Measurements from ENCODE around the gene TSPAN4. TPM values are rescaled to one million over a fixed set of nuclear protein-coding genes. Genes with fewer than 3 reads are reported as not detected.

The TSPAN4 gene
- total and polyA plus RNA-seq, 10 of the 15 experiments (the other 5 are each of a cell fraction or from before 2014, with no cell fraction given) = 0.37 to 14.0 (median 8.5) TPM; not detected in 1

DNA sequence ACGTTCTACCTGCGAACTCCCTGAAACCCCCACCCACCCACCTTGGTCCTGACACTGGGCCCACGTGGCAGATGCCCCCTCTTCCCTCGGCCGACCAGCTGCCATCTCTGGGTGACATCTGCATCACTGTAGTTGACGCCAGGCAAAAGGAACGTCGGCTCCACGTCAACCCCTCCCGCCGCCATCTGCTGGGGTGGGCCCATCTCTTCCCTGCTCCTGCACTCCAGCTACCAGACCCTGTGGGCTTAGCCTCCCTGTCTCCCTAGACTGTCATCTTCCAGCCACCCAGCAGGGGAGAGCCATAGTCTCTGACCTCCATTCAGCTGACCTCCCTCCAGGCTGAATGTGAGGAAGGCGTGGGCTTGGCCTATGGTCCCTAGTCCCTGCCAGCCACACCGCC lies 46.6 kb downstream of the TSPAN4 start (continued):
- TF ChIP-seq WRNIP1 (IDR thresholded peaks at IDR 0.05; ENCODE audit: borderline replicate concordance, low read depth, low read length) = no peak
- TF ChIP-seq HDGF (IDR thresholded peaks at IDR 0.05) = no peak
- no peak for TF ChIP-seq TARDBP (IDR thresholded peaks at IDR 0.05; ENCODE audit: borderline replicate concordance)
- no peak for TF ChIP-seq CHD2 (IDR thresholded peaks at IDR 0.05; ENCODE audit: borderline replicate concordance, low read depth, low read length)
- TF ChIP-seq MLLT1 (IDR thresholded peaks at IDR 0.05) = no peak
- no peak for TF ChIP-seq DPF2 (IDR thresholded peaks at IDR 0.05)
- no peak for TF ChIP-seq PAX5 (IDR thresholded peaks at IDR 0.05; ENCODE audit: borderline replicate concordance, low read depth, low read length)
- no peak for TF ChIP-seq KDM1A (IDR thresholded peaks at IDR 0.05; ENCODE audit: borderline replicate concordance)
- TF ChIP-seq, protein P1, sequence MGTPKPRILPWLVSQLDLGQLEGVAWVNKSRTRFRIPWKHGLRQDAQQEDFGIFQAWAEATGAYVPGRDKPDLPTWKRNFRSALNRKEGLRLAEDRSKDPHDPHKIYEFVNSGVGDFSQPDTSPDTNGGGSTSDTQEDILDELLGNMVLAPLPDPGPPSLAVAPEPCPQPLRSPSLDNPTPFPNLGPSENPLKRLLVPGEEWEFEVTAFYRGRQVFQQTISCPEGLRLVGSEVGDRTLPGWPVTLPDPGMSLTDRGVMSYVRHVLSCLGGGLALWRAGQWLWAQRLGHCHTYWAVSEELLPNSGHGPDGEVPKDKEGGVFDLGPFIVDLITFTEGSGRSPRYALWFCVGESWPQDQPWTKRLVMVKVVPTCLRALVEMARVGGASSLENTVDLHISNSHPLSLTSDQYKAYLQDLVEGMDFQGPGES (IDR thresholded peaks at IDR 0.05) = no peak

- Histone ChIP-seq H2AFZ (ENCODE audit: control insufficient read depth, low read depth, low read length) (no peak overlapping the region), H3K27me3 (replicated peaks in 1 of 2; ENCODE audit: control insufficient read depth in 2 of 2, insufficient read depth in 2 of 2, low read length in 1 of 2) (no peaks in the 10 kb centered on the region), H3K9ac (ENCODE audit: control insufficient read depth, insufficient read depth, low read length) (no peak overlapping the region), H3K79me2 (ENCODE audit: control insufficient read depth, insufficient read depth, low read length) (no peaks in the 10 kb centered on the region), H3K4me3 (no peak overlapping the region), H3K27ac (ENCODE audit: control insufficient read depth, insufficient read depth) (no peak overlapping the region), H3K4me2 (ENCODE audit: control insufficient read depth, insufficient read depth) (no peak overlapping the region), H3K36me3 (ENCODE audit: control insufficient read depth in 2 of 2, insufficient read depth in 2 of 2, low read length in 1 of 2) (peaks cover 0 to 1% of the 10 kb centered on the region in 2 experiments; a peak in 3 of 4 replicates), H4K20me1 (ENCODE audit: control insufficient read depth, insufficient read depth) (no peaks in the 10 kb centered on the region), H3K9me3 (replicated peaks; ENCODE audit: control insufficient read depth, insufficient read depth, low read length) (no peaks in the 10 kb centered on the region), H3K4me1 (ENCODE audit: control insufficient read depth, insufficient read depth, low read length) (no peaks in the 10 kb centered on the region)
- ChIA-PET POLR2A (no interaction called here), SMC1A (ENCODE audit: uncharacterized antibody, unreplicated experiment) (no interaction called here), CTCF (no interaction called here), RAD21 (ENCODE audit: unreplicated experiment) (interaction anchor here (0.6 kb wide), 1 partner anchor 33 kb away, joined by 3 read pairs; no protein-coding TSS in a partner anchor)
- DNase-seq (ENCODE audit: low read depth, low spot score) (no peak), ATAC-seq (no peak), FAIRE-seq (no peak)
- BruUV-seq (replicated peaks) = no TSS peak
- 96% methylated on average over 31 of the region's 32 CpGs for WGBS (ENCODE audit: insufficient coverage, insufficient replicate concordance, low lambda C conversion rate, missing lambda C conversion rate)
- intact Hi-C loops (cut with micrococcal nuclease; ENCODE audit: unreplicated experiment) (no loop called here), in situ Hi-C loops (cut with MboI) (no loop called here)
- TF ChIP-seq, protein P2, sequence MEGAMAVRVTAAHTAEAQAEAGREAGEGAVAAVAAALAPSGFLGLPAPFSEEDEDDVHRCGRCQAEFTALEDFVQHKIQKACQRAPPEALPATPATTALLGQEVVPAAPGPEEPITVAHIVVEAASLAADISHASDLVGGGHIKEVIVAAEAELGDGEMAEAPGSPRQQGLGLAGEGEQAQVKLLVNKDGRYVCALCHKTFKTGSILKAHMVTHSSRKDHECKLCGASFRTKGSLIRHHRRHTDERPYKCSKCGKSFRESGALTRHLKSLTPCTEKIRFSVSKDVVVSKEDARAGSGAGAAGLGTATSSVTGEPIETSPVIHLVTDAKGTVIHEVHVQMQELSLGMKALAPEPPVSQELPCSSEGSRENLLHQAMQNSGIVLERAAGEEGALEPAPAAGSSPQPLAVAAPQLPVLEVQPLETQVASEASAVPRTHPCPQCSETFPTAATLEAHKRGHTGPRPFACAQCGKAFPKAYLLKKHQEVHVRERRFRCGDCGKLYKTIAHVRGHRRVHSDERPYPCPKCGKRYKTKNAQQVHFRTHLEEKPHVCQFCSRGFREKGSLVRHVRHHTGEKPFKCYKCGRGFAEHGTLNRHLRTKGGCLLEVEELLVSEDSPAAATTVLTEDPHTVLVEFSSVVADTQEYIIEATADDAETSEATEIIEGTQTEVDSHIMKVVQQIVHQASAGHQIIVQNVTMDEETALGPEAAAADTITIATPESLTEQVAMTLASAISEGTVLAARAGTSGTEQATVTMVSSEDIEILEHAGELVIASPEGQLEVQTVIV (IDR thresholded peaks at IDR 0.05; ENCODE audit: borderline replicate concordance, partially characterized antibody) = no peak
- TF ChIP-seq, protein P3, sequence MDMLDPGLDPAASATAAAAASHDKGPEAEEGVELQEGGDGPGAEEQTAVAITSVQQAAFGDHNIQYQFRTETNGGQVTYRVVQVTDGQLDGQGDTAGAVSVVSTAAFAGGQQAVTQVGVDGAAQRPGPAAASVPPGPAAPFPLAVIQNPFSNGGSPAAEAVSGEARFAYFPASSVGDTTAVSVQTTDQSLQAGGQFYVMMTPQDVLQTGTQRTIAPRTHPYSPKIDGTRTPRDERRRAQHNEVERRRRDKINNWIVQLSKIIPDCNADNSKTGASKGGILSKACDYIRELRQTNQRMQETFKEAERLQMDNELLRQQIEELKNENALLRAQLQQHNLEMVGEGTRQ (IDR thresholded peaks at IDR 0.05; ENCODE audit: borderline replicate concordance, low read depth, low read length) = no peak
- TF ChIP-seq DPF2 (IDR thresholded peaks at IDR 0.05) (no peak), YBX1 (IDR thresholded peaks at IDR 0.05) (no peak), STAT3 (IDR thresholded peaks at IDR 0.05; ENCODE audit: low read depth, low read length) (no peak), POLR2AphosphoS2 (IDR thresholded peaks at IDR 0.05; ENCODE audit: low read depth, low read length) (no peak), FOXM1 (IDR thresholded peaks at IDR 0.05; ENCODE audit: low read depth, low read length) (no peak), MTA2 (IDR thresholded peaks at IDR 0.05; ENCODE audit: low read depth) (no peak)
Measured at GRCh38 chr11:889687-890475, 47.2 kb downstream of the TSPAN4 start.
